ENCODE results near the gene NTN3. TPM values are rescaled to one million over a fixed set of nuclear protein-coding genes. Genes with fewer than 3 reads are reported as not detected.
A peak's percentile ranks its signal among the peaks of the same experiment; 100 is the strongest.

Gene NTN3
- total and polyA plus RNA-seq, 5 donors from 2014 or later = not detected

- Mint-ChIP-seq H3K27ac (no peak overlapping the region), H3K4me3 (no peak overlapping the region), H3K36me3 (no peaks in the 10 kb centered on the region), H3K4me1 (peaks cover 2 to 10% (median 4%) of the 10 kb centered on the region in 4 donors), H3K9me3 (no peaks in the 10 kb centered on the region), H3K27me3 (peaks cover 24% of the 10 kb centered on the region)
- peaks cover 23% of the 10 kb centered on the region for H3K4me1 ChIP-seq (ENCODE audit: control insufficient read depth, insufficient read depth, low read length, poor library complexity, severe bottlenecking)
- no peak for ATAC-seq (ENCODE audit: low read depth in 2 of 2)
- no peaks in the 10 kb centered on the region for H3K27me3 ChIP-seq (ENCODE audit: control insufficient read depth, insufficient read depth, low read length)
- no peaks in the 10 kb centered on the region for H3K9me3 ChIP-seq (ENCODE audit: control insufficient read depth in 2 of 2, low read length in 2 of 2)
- no peak overlapping the region for H3K4me3 ChIP-seq (ENCODE audit: low read depth, low read length)
- no peak overlapping the region for H3K27ac ChIP-seq (ENCODE audit: insufficient read depth, low read length, poor library complexity, severe bottlenecking)
- no peaks in the 10 kb centered on the region for H3K36me3 ChIP-seq (ENCODE audit: control insufficient read depth, insufficient read depth, low read length)
- no peak for DNase-seq
Measured at GRCh38 chr16:2464333-2464732, 6.8 kb upstream of the NTN3 start.

- H3K4me1 ChIP-seq (ENCODE audit: control insufficient read depth, insufficient read depth, low read length, poor library complexity, severe bottlenecking) = peaks cover 14% of the 10 kb centered on the region
- peaks cover 12% of the 10 kb centered on the region for H3K27me3 ChIP-seq (ENCODE audit: control insufficient read depth, insufficient read depth, low read length)
- H3K27ac ChIP-seq (ENCODE audit: insufficient read depth, low read length, poor library complexity, severe bottlenecking) = no peak overlapping the region
- Mint-ChIP-seq H3K4me3 (no peak overlapping the region), H3K9me3 (no peaks in the 10 kb centered on the region), H3K27ac (no peak overlapping the region), H3K4me1 (peaks cover 0 to 9% (median 0%) of the 10 kb centered on the region in 4 donors), H3K27me3 (peaks cover 38% of the 10 kb centered on the region), H3K36me3 (no peaks in the 10 kb centered on the region)
- no peaks in the 10 kb centered on the region for H3K9me3 ChIP-seq (ENCODE audit: control insufficient read depth in 2 of 2, low read length in 2 of 2)
- no peaks in the 10 kb centered on the region for H3K36me3 ChIP-seq (ENCODE audit: control insufficient read depth, insufficient read depth, low read length)
- ATAC-seq (ENCODE audit: low read depth in 2 of 2) (no peak), DNase-seq (no peak)
- H3K4me3 ChIP-seq (ENCODE audit: low read depth, low read length) = no peak overlapping the region
Measured at GRCh38 chr16:2465653-2466415, 5.3 kb upstream of the NTN3 start.

- H3K4me1 ChIP-seq (ENCODE audit: control insufficient read depth, insufficient read depth, low read length, poor library complexity, severe bottlenecking) = peaks cover 25% of the 10 kb centered on the region
- no peaks in the 10 kb centered on the region for H3K9me3 ChIP-seq (ENCODE audit: control insufficient read depth in 2 of 2, low read length in 2 of 2)
- no peak overlapping the region for H3K4me3 ChIP-seq (ENCODE audit: low read depth, low read length)
- DNase-seq (no peak), ATAC-seq (ENCODE audit: low read depth in 2 of 2) (no peak)
- no peaks in the 10 kb centered on the region for H3K9me3 Mint-ChIP-seq
- H3K4me3 Mint-ChIP-seq = peak overlapping the region in 1 of 4 donors; percentile 19
- no peaks in the 10 kb centered on the region for H3K36me3 Mint-ChIP-seq
- peaks cover 0 to 9% (median 0%) of the 10 kb centered on the region in 4 donors for H3K4me1 Mint-ChIP-seq
- H3K27ac ChIP-seq (ENCODE audit: insufficient read depth, low read length, poor library complexity, severe bottlenecking) = no peak overlapping the region
- peaks cover 38% of the 10 kb centered on the region for H3K27me3 Mint-ChIP-seq
- H3K27ac Mint-ChIP-seq = no peak overlapping the region
- peaks cover 12% of the 10 kb centered on the region for H3K27me3 ChIP-seq (ENCODE audit: control insufficient read depth, insufficient read depth, low read length)
- no peaks in the 10 kb centered on the region for H3K36me3 ChIP-seq (ENCODE audit: control insufficient read depth, insufficient read depth, low read length)
Measured at GRCh38 chr16:2466667-2467527, 4.2 kb upstream of the NTN3 start.

GRCh38 chr16:2467528-2468232 is 3.4 kb upstream of the NTN3 start:
- H3K9me3 Mint-ChIP-seq = no peaks in the 10 kb centered on the region
- Histone ChIP-seq H3K4me3 (ENCODE audit: low read depth, low read length) (no peak overlapping the region), H3K27ac (ENCODE audit: insufficient read depth, low read length, poor library complexity, severe bottlenecking) (no peak overlapping the region), H3K4me1 (ENCODE audit: control insufficient read depth, insufficient read depth, low read length, poor library complexity, severe bottlenecking) (peaks cover 28% of the 10 kb centered on the region), H3K27me3 (ENCODE audit: control insufficient read depth, insufficient read depth, low read length) (peaks cover 12% of the 10 kb centered on the region), H3K36me3 (ENCODE audit: control insufficient read depth, insufficient read depth, low read length) (no peaks in the 10 kb centered on the region), H3K9me3 (ENCODE audit: control insufficient read depth in 2 of 2, low read length in 2 of 2) (no peaks in the 10 kb centered on the region)
- DNase-seq (no peak), ATAC-seq (ENCODE audit: low read depth in 2 of 2) (no peak)
- no peak overlapping the region for H3K27ac Mint-ChIP-seq
- H3K27me3 Mint-ChIP-seq = peaks cover 38% of the 10 kb centered on the region
- no peaks in the 10 kb centered on the region for H3K36me3 Mint-ChIP-seq
- H3K4me3 Mint-ChIP-seq = no peak overlapping the region
- peaks cover 0 to 10% (median 0%) of the 10 kb centered on the region in 4 donors for H3K4me1 Mint-ChIP-seq

- Histone ChIP-seq H3K4me3 (ENCODE audit: low read depth, low read length) (no peak overlapping the region), H3K36me3 (ENCODE audit: control insufficient read depth, insufficient read depth, low read length) (no peaks in the 10 kb centered on the region), H3K27ac (ENCODE audit: insufficient read depth, low read length, poor library complexity, severe bottlenecking) (no peak overlapping the region), H3K27me3 (ENCODE audit: control insufficient read depth, insufficient read depth, low read length) (peaks cover 12% of the 10 kb centered on the region), H3K4me1 (ENCODE audit: control insufficient read depth, insufficient read depth, low read length, poor library complexity, severe bottlenecking) (peaks cover 32% of the 10 kb centered on the region), H3K9me3 (ENCODE audit: control insufficient read depth in 2 of 2, low read length in 2 of 2) (no peaks in the 10 kb centered on the region)
- H3K27me3 Mint-ChIP-seq = peaks cover 42% of the 10 kb centered on the region
- ATAC-seq (ENCODE audit: low read depth in 2 of 2) (no peak), DNase-seq (no peak)
- H3K4me1 Mint-ChIP-seq = peaks cover 0 to 16% (median 2%) of the 10 kb centered on the region in 4 donors
- H3K36me3 Mint-ChIP-seq = no peaks in the 10 kb centered on the region
- H3K4me3 Mint-ChIP-seq = peak overlapping the region in 1 of 4 donors; percentile 7
- no peak overlapping the region for H3K27ac Mint-ChIP-seq
- H3K9me3 Mint-ChIP-seq = no peaks in the 10 kb centered on the region
Measured at GRCh38 chr16:2468233-2468724, 2.8 kb upstream of the NTN3 start.

GRCh38 chr16:2468725-2469398 is 2.2 kb upstream of the NTN3 start:
- H3K36me3 Mint-ChIP-seq = no peaks in the 10 kb centered on the region
- no peak overlapping the region for H3K4me3 ChIP-seq (ENCODE audit: low read depth, low read length)
- H3K9me3 ChIP-seq (ENCODE audit: control insufficient read depth in 2 of 2, low read length in 2 of 2) = no peaks in the 10 kb centered on the region
- ATAC-seq (ENCODE audit: low read depth in 2 of 2) (no peak), DNase-seq (no peak)
- no peaks in the 10 kb centered on the region for H3K36me3 ChIP-seq (ENCODE audit: control insufficient read depth, insufficient read depth, low read length)
- no peak overlapping the region for H3K4me3 Mint-ChIP-seq
- peaks cover 43% of the 10 kb centered on the region for H3K27me3 Mint-ChIP-seq
- H3K27me3 ChIP-seq (ENCODE audit: control insufficient read depth, insufficient read depth, low read length) = peaks cover 12% of the 10 kb centered on the region
- H3K4me1 ChIP-seq (ENCODE audit: control insufficient read depth, insufficient read depth, low read length, poor library complexity, severe bottlenecking) = peaks cover 36% of the 10 kb centered on the region
- no peak overlapping the region for H3K27ac Mint-ChIP-seq
- H3K4me1 Mint-ChIP-seq = peaks cover 0 to 18% (median 2%) of the 10 kb centered on the region in 4 donors
- no peaks in the 10 kb centered on the region for H3K9me3 Mint-ChIP-seq
- no peak overlapping the region for H3K27ac ChIP-seq (ENCODE audit: insufficient read depth, low read length, poor library complexity, severe bottlenecking)
